HL-60 (cell line): ENCODE measurements around the gene HOXB2.

ENCODE experiments used
- DNase-seq, 2 experiments: peaks; one replicate each; pipeline ENCODE4 v3.0.0-alpha.2; 2010 to 2020; ENCODE audit warnings: low read depth in 1 of 2, low spot score in 1 of 2
- H3K27ac ChIP-seq: fragments of 250-450 bp; sonication (Bioruptor Pico); replicated peaks from 2 replicates; pipeline ENCODE4 v1.5.1; 2020; ENCODE audit warnings: mild to moderate bottlenecking, moderate library complexity
- H3K27me3 ChIP-seq: fragments of 250-450 bp; sonication (Bioruptor Pico); 2 replicates; pipeline ENCODE4 v1.5.1; 2021; ENCODE audit warnings: mild to moderate bottlenecking, moderate library complexity; ENCODE audit not compliant: insufficient read depth, poor library complexity, severe bottlenecking
- H3K4me3 ChIP-seq: replicated peaks from 2 replicates; pipeline ENCODE4 v1.5.1; 2011; ENCODE audit warnings: mild to moderate bottlenecking, control low read depth, low read length; ENCODE audit not compliant: insufficient read depth
- GABPA ChIP-seq: IDR thresholded peaks from 2 replicates; pipeline ENCODE4 v1.6.1; 2012; ENCODE audit warnings: low read depth
- POLR2AphosphoS5 ChIP-seq: IDR thresholded peaks from 2 replicates; pipeline ENCODE4 v1.6.1; 2012; ENCODE audit warnings: low read depth
- SPI1 ChIP-seq: IDR thresholded peaks from 2 replicates; pipeline ENCODE4 v1.6.1; 2012; ENCODE audit warnings: low read depth, mild to moderate bottlenecking, borderline replicate concordance
- TF ChIP-seq, protein P1 (sequence below): IDR thresholded peaks from one replicate; pipeline ENCODE4 v1.5.1; 2011; ENCODE audit warnings: low read length, control low read depth, inconsistent platforms; ENCODE audit not compliant: insufficient read depth
- TF ChIP-seq, protein P2 (sequence below): IDR thresholded peaks from 2 replicates; pipeline ENCODE4 v1.6.1; 2012; ENCODE audit warnings: low read depth; ENCODE audit not compliant: insufficient replicate concordance

The HOXB2 gene

DNA sequence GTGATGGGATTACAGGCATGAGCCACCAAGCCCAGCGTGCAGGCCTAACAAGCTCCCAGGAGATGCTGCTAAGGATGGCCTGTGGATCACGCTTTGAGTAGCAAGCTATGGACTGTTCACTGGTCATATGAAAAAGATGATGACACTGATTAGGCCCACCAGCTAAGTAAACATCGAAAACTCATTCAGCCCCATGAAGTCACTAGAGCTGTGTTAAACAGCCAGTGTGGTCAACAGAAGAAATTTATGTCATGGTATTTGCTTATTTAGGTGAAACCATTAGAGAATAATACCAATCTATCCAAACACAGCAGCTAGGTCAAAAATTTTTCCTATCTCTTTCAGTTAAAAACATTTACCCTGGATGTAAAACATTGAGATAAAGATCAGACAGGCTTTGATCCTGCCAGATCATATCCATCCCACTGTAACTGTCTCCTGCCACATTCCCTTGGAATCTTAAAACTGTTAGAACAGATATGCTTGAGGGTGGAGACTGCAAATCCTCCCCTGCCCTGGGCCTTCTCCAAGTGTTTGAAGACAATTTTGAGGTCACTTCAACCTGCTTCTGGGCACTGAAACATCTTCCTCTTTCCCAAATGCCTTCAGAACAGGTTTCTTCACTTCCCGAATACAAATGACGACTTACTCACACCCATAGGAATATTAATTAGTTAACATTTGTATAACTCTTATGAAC, 45.0 kb downstream of the HOXB2 start:
- Histone ChIP-seq H3K4me3 (no peak overlapping the region), H3K27me3 (peaks cover 9% of the 10 kb centered on the region), H3K27ac (no peak overlapping the region)
- no peak for DNase-seq
- TF ChIP-seq POLR2AphosphoS5 = no peak
- TF ChIP-seq SPI1 = no peak
- TF ChIP-seq GABPA = no peak
- TF ChIP-seq, protein P1, sequence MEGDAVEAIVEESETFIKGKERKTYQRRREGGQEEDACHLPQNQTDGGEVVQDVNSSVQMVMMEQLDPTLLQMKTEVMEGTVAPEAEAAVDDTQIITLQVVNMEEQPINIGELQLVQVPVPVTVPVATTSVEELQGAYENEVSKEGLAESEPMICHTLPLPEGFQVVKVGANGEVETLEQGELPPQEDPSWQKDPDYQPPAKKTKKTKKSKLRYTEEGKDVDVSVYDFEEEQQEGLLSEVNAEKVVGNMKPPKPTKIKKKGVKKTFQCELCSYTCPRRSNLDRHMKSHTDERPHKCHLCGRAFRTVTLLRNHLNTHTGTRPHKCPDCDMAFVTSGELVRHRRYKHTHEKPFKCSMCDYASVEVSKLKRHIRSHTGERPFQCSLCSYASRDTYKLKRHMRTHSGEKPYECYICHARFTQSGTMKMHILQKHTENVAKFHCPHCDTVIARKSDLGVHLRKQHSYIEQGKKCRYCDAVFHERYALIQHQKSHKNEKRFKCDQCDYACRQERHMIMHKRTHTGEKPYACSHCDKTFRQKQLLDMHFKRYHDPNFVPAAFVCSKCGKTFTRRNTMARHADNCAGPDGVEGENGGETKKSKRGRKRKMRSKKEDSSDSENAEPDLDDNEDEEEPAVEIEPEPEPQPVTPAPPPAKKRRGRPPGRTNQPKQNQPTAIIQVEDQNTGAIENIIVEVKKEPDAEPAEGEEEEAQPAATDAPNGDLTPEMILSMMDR = no peak
- TF ChIP-seq, protein P2, sequence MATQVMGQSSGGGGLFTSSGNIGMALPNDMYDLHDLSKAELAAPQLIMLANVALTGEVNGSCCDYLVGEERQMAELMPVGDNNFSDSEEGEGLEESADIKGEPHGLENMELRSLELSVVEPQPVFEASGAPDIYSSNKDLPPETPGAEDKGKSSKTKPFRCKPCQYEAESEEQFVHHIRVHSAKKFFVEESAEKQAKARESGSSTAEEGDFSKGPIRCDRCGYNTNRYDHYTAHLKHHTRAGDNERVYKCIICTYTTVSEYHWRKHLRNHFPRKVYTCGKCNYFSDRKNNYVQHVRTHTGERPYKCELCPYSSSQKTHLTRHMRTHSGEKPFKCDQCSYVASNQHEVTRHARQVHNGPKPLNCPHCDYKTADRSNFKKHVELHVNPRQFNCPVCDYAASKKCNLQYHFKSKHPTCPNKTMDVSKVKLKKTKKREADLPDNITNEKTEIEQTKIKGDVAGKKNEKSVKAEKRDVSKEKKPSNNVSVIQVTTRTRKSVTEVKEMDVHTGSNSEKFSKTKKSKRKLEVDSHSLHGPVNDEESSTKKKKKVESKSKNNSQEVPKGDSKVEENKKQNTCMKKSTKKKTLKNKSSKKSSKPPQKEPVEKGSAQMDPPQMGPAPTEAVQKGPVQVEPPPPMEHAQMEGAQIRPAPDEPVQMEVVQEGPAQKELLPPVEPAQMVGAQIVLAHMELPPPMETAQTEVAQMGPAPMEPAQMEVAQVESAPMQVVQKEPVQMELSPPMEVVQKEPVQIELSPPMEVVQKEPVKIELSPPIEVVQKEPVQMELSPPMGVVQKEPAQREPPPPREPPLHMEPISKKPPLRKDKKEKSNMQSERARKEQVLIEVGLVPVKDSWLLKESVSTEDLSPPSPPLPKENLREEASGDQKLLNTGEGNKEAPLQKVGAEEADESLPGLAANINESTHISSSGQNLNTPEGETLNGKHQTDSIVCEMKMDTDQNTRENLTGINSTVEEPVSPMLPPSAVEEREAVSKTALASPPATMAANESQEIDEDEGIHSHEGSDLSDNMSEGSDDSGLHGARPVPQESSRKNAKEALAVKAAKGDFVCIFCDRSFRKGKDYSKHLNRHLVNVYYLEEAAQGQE = no peak

DNA sequence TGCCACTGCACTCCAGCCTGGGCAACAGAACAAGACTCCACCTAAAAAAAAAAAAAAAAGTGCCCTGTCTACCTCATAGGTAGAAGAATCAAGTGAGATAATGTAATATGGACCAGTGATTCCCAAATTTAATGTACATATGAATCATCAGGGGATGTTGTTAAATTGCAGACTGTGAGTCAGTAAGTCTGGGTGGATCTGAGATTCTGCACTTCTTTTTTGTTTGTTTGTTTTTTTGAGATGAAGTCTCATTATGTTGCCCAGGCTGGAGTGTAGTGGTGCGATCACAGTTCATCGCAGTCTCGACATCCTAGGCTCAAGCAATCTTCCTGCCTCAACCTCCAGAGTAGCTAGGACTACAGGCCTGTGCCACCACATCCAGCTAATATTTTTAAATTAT, 45.7 kb downstream of the HOXB2 start:
- DNase-seq = no peak
- TF ChIP-seq, protein P1 = no peak
- TF ChIP-seq GABPA (no peak), SPI1 (no peak)
- TF ChIP-seq, protein P2 = no peak

DNA sequence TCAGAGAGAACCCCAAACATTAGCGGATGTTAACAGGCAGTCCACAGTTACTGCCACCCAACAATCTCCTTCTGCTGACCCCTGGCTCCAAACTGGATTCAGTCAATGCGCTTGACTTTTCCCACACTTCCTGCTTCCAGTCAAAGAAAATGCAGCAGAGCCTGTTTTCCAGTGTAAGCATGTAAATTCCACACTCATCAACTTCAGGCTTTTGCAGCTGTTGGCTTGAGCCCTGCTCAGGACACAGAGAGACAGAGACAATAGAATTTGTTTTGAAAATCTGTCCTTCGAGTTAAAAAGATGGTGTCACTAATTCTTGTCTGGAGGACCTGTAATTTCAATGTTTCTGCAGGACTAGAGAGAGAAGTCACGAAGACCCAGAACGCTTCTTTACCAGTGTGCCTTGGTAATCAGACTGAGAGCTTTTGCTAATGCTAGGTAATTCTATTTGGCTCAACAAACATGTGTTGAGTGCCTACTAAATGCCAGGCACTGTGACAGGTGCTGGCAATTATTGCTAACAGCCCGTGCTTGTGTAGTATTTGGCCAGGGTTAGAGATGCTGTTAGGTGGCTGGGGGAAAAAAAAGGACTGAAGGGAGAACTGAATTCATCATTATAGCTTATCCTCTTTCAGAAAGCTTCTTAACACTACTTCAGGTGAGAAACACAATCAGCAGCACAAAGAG, 46.6 kb downstream of the HOXB2 start:
- no peak overlapping the region for H3K4me3 ChIP-seq
- TF ChIP-seq, protein P1 = no peak
- TF ChIP-seq, protein P2 = no peak
- TF ChIP-seq GABPA (no peak), SPI1 (no peak), POLR2AphosphoS5 (no peak)
- H3K27ac ChIP-seq = no peak overlapping the region
- no peak for DNase-seq
- peaks cover 12% of the 10 kb centered on the region for H3K27me3 ChIP-seq

More for the DNA sequence above, 45.7 kb downstream of the HOXB2 start:
- H3K27me3 ChIP-seq = peaks cover 13% of the 10 kb centered on the region
- no peak overlapping the region for H3K27ac ChIP-seq
- no peak overlapping the region for H3K4me3 ChIP-seq
